HFF-Myc (cell line): ENCODE data around the gene PARD6G.

ENCODE experiments used
- DNase-seq: peaks from one replicate; pipeline ENCODE4 v3.0.0-alpha.2; 2011; ENCODE audit warnings: low read depth; ENCODE audit errors: extremely low read depth
- H3K4me3 ChIP-seq: replicated peaks from 2 replicates; pipeline ENCODE4 v1.5.1; 2011; ENCODE audit warnings: low read depth, mild to moderate bottlenecking, control low read depth, low read length
- TF ChIP-seq, protein P1 (sequence below): IDR thresholded peaks from 2 replicates; pipeline ENCODE4 v1.5.1; 2012; ENCODE audit warnings: mild to moderate bottlenecking, low read depth, low read length, control low read depth; ENCODE audit errors: missing control alignments

Gene PARD6G

DNA sequence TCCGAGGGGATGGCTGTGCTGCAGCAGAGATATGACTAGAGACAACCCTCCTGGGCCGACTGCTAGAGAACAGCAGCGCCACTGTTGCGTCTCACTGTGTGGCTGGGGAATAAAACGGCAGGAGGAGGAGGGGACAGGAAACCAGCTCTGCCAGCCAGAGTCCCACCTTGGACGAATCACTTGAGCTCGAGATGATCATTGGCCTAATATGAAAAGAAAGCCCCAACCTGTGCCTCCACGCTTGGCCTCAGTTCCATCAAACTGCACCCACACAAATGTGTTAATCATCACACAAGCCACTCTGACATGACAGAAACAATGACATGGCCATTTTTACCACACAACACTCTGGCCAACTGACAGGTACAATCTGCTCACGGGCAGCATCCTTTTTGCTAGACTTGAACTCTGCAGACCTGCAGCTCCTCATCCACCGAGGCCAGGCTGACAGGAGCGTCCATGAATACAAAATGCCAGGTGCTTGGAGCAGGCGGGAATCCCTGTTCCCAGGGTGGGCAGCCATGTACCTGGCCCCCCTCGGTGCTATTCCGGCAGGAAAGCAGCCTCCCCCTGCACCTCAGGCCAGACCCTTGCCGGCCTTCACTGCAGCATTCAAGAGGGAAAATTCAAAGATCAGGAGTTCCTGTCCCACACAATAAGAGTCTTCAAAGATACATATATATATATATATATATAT lies 52.3 kb downstream of the PARD6G start:
- no peak for DNase-seq
- TF ChIP-seq, protein P1, sequence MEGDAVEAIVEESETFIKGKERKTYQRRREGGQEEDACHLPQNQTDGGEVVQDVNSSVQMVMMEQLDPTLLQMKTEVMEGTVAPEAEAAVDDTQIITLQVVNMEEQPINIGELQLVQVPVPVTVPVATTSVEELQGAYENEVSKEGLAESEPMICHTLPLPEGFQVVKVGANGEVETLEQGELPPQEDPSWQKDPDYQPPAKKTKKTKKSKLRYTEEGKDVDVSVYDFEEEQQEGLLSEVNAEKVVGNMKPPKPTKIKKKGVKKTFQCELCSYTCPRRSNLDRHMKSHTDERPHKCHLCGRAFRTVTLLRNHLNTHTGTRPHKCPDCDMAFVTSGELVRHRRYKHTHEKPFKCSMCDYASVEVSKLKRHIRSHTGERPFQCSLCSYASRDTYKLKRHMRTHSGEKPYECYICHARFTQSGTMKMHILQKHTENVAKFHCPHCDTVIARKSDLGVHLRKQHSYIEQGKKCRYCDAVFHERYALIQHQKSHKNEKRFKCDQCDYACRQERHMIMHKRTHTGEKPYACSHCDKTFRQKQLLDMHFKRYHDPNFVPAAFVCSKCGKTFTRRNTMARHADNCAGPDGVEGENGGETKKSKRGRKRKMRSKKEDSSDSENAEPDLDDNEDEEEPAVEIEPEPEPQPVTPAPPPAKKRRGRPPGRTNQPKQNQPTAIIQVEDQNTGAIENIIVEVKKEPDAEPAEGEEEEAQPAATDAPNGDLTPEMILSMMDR, result no peak
- H3K4me3 ChIP-seq, result no peak overlapping the region

GRCh38 chr18:80193701-80194100 lies 53.6 kb downstream of the PARD6G start:
- no peak for DNase-seq
- TF ChIP-seq, protein P1, result no peak

GRCh38 chr18:80192653-80193385 lies 54.5 kb downstream of the PARD6G start:
- no peak for DNase-seq
- TF ChIP-seq, protein P1, result no peak
- H3K4me3 ChIP-seq, result no peak overlapping the region

More at GRCh38 chr18:80193701-80194100, 53.6 kb downstream of the PARD6G start:
- H3K4me3 ChIP-seq, result no peak overlapping the region

DNA sequence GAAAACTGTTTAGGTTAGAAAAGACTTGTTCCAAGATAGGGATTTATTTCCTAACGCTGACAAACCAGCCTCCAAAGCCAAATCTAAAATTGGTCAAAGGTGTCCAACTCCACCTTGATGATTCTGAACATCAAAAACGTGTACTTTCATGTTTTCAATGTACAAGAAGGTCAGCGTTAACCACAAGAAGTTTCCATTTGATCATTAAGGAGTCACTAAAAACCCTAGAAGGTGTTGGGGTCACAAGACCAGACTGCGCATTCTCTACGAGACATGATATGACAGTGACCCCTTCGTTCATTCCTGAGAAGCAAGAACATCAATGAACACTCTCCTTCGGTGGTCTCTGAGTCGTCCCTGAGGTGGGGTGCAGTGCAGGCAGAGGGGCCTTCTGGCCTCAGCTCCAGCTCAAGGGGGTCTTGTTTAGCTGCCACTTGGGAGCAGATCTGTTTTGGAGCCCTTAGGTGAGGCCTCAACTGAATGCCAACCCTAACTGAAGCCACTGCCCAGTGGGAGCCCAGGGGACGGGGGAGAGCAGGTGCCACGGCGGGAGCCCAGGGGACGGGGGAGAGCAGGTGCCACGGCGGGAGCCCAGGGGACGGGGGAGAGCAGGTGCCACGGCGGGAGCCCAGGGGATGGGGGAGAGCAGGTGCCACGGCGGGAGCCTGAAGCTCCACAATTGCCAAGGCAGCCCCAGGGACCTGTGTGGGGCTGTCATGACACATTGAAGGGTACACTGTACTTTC lies 55.2 kb downstream of the PARD6G start:
- H3K4me3 ChIP-seq, result no peak overlapping the region
- DNase-seq, result no peak
- TF ChIP-seq, protein P1, result no peak

DNA sequence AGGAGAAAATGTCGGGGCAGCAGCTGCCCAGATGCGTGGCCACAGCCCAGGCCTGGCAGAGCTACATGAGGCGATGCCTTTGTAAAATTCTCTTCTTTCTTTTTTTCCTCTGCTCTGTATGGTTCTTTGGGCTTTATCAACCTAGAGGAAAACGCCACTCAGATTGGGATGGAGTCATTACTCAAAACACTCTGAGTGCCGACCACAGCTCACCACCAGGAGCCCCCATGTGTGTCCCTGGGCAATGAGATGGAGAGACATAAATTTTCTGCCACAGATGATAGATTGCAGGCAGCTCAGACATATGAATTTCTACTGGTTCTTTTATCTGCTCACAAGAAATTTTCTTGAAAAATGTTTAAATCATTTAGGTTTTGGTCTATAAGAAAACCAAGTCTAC lies 56.0 kb downstream of the PARD6G start:
- DNase-seq, result no peak
- TF ChIP-seq, protein P1, result no peak
- H3K4me3 ChIP-seq, result no peak overlapping the region

DNA sequence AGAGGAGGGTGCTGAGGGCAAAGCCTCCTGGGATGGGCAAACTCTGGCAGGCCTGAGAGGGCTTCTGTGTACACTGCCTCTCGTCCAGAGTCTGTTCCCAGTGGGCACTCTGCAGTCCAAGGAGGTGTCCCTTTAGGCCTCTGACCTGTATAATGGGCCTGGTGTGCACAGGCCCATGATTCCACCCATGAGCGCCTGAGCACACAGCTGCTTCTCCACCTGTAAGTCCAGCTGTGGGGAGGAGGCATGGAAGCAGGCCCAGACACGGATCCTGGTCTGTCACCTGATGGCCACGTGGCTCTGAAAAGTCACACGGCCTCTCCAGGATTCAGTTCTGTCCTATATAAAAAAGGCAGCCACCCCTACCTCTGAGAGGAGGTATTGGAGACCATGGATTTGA lies 57.0 kb downstream of the PARD6G start:
- TF ChIP-seq, protein P1, result no peak
- no peak for DNase-seq
- no peak overlapping the region for H3K4me3 ChIP-seq
